HG03565 (cell line): ENCODE results near the gene DUS3L.

Experiments
- ATAC-seq: cut with Tn5 transposase; IDR thresholded peaks from one replicate; pipeline ENCODE4 v1.9.1; 2021; ENCODE audit warnings: mild to moderate bottlenecking, moderate library complexity; ENCODE audit not compliant: unreplicated experiment

Gene DUS3L

GRCh38 chr19:5790559-5791520 lies at the start of gene DUS3L:
Gene DUS3L (minus strand): TSS chr19:5791163. CDS start chr19:5791141, 22 bp downstream.
- ATAC-seq: peak; percentile 89

- no peak for ATAC-seq
Measured at GRCh38 chr19:5839065-5840017, 48.4 kb upstream of the DUS3L start, which contains the start of gene FUT6. Gene FUT6 (minus strand): TSS chr19:5839702. CDS start chr19:5832567, 7,135 bp downstream.

- ATAC-seq: no peak
Measured at GRCh38 chr19:5838353-5839064, 47.5 kb upstream of the DUS3L start.

GRCh38 chr19:5837761-5838352 lies 46.9 kb upstream of the DUS3L start:
- no peak for ATAC-seq

GRCh38 chr19:5832527-5833216 lies 41.7 kb upstream of the DUS3L start:
- ATAC-seq: no peak

GRCh38 chr19:5832061-5832460 lies 41.1 kb upstream of the DUS3L start:
- ATAC-seq: no peak

GRCh38 chr19:5831159-5831558 lies 40.2 kb upstream of the DUS3L start:
- no peak for ATAC-seq

- no peak for ATAC-seq
Measured at GRCh38 chr19:5829567-5830310, 38.8 kb upstream of the DUS3L start.

- no peak for ATAC-seq
Measured at GRCh38 chr19:5828661-5829566, 38.0 kb upstream of the DUS3L start.

- ATAC-seq: peak; percentile 68
Measured at GRCh38 chr19:5827891-5828660, 37.1 kb upstream of the DUS3L start.

GRCh38 chr19:5827342-5827890 lies 36.5 kb upstream of the DUS3L start:
- no peak for ATAC-seq

GRCh38 chr19:5826531-5827341 lies 35.8 kb upstream of the DUS3L start:
- ATAC-seq: no peak

- ATAC-seq: no peak
Measured at GRCh38 chr19:5825178-5825577, 34.2 kb upstream of the DUS3L start.

- no peak for ATAC-seq
Measured at GRCh38 chr19:5824751-5825150, 33.8 kb upstream of the DUS3L start.

- ATAC-seq: no peak
Measured at GRCh38 chr19:5823579-5824281, 32.8 kb upstream of the DUS3L start.
